ENCODE data around the gene EIF3J. TPM values are rescaled to one million over a fixed set of nuclear protein-coding genes. Genes with fewer than 3 reads are reported as not detected.

EIF3J gene
- total RNA-seq (2014; rRNA removed; shearing (Covaris generic)) (25.2 and 37.8 TPM in 2 replicates), polyA plus RNA-seq (2016; fragmentation: Nextera tagmentation; extraction: Ambion mirVana) (35.9 and 38.4 TPM in 2 replicates)

- Histone ChIP-seq H3K4me2 (ENCODE audit: unreplicated experiment) (peak within 1 kb of the TSS; percentile 99), H3K79me2 (ENCODE audit: insufficient read depth) (peaks cover 66% of the 10 kb centered on the region), H3F3A (ENCODE audit: insufficient read depth) (peaks cover 35% of the 10 kb centered on the region), H2AFZ (peak within 1 kb of the TSS; percentile 88), H3K9me3 (ENCODE audit: low read depth) (no peaks in the 10 kb centered on the region), H3K27me3 (replicated peaks; ENCODE audit: insufficient read depth) (no peaks in the 10 kb centered on the region), H3K4me1 (ENCODE audit: insufficient read depth) (peaks cover 36% of the 10 kb centered on the region), H3K4me3 (peak within 1 kb of the TSS; percentile 93), H3K9ac (peak within 1 kb of the TSS; percentile 95), H3K9me2 (ENCODE audit: insufficient read depth) (no peaks in the 10 kb centered on the region), H3K27ac (peak within 1 kb of the TSS; percentile 95), H3K36me3 (ENCODE audit: low read depth) (no peaks in the 10 kb centered on the region; the same call in none of the 2 replicates), H4K20me1 (ENCODE audit: insufficient read depth) (no peaks in the 10 kb centered on the region)
- peak; percentile 100 for DNase-seq
- WGBS, 2 experiments (ENCODE audit: low coverage in 1 of 2, low lambda C conversion rate in 2 of 2, missing lambda C conversion rate in 2 of 2) = 1% methylated on average over 77 to 84 of the region's 97 CpGs
- TF ChIP-seq EZH2phosphoT487 (IDR thresholded peaks at IDR 0.05; ENCODE audit: insufficient read depth, low read depth) = no peak
- no peak for TF ChIP-seq EZH2 (IDR thresholded peaks at IDR 0.05; ENCODE audit: insufficient read depth, poor library complexity, severe bottlenecking)
- in situ Hi-C loops (cut with MboI) = no loop called here
Observed at GRCh38 chr15:44536962-44537734, at the start of gene EIF3J. EIF3J (plus strand) TSS chr15:44537147; CDS start chr15:44537195, 48 bp downstream.

- peaks cover 17% of the 10 kb centered on the region; the same call in 1 of the 2 replicates for H3K36me3 ChIP-seq (ENCODE audit: low read depth)
- no peaks in the 10 kb centered on the region for H3K9me3 ChIP-seq (ENCODE audit: low read depth)
- no peaks in the 10 kb centered on the region for H3K9me2 ChIP-seq (ENCODE audit: insufficient read depth)
- no peak overlapping the region for H3K9ac ChIP-seq
- no peak overlapping the region for H2AFZ ChIP-seq
- H3K4me1 ChIP-seq (ENCODE audit: insufficient read depth) = peaks cover 20% of the 10 kb centered on the region
- DNase-seq = peak; percentile 86
- H4K20me1 ChIP-seq (ENCODE audit: insufficient read depth) = peaks cover 10% of the 10 kb centered on the region; the same call in 1 of the 2 replicates
- in situ Hi-C loops (cut with MboI) = loop anchor here (25.0 kb wide), 1 partner anchor 602 kb away; no protein-coding TSS in a partner anchor
- TF ChIP-seq EZH2 (IDR thresholded peaks at IDR 0.05; ENCODE audit: insufficient read depth, poor library complexity, severe bottlenecking) (no peak), EZH2phosphoT487 (IDR thresholded peaks at IDR 0.05; ENCODE audit: insufficient read depth, low read depth) (no peak)
- H3K4me2 ChIP-seq (ENCODE audit: unreplicated experiment) = no peak overlapping the region
- no peak overlapping the region for H3K4me3 ChIP-seq
- H3F3A ChIP-seq (ENCODE audit: insufficient read depth) = peaks cover 27% of the 10 kb centered on the region
- H3K27ac ChIP-seq = peak overlapping the region; percentile 11; the same call in 1 of the 2 replicates
- no peaks in the 10 kb centered on the region for H3K27me3 ChIP-seq (replicated peaks; ENCODE audit: insufficient read depth)
- H3K79me2 ChIP-seq (ENCODE audit: insufficient read depth) = peaks cover 34% of the 10 kb centered on the region; the same call in 1 of the 2 replicates
- 62 to 77% methylated on average over 1 of the region's 1 CpG for WGBS, 2 experiments (ENCODE audit: low coverage in 1 of 2, low lambda C conversion rate in 2 of 2, missing lambda C conversion rate in 2 of 2)
Observed at GRCh38 chr15:44489464-44489863, 47.5 kb upstream of the EIF3J start.

- Histone ChIP-seq H4K20me1 (ENCODE audit: insufficient read depth) (peaks cover 10% of the 10 kb centered on the region; the same call in 1 of the 2 replicates), H3K4me1 (ENCODE audit: insufficient read depth) (peaks cover 20% of the 10 kb centered on the region), H3K9me2 (ENCODE audit: insufficient read depth) (no peaks in the 10 kb centered on the region), H3K9ac (no peak overlapping the region), H3K79me2 (ENCODE audit: insufficient read depth) (peaks cover 41% of the 10 kb centered on the region; the same call in 1 of the 2 replicates), H3K4me2 (ENCODE audit: unreplicated experiment) (no peak overlapping the region), H3K9me3 (ENCODE audit: low read depth) (no peaks in the 10 kb centered on the region), H3K27ac (no peak overlapping the region), H3K27me3 (replicated peaks; ENCODE audit: insufficient read depth) (no peaks in the 10 kb centered on the region), H3K36me3 (ENCODE audit: low read depth) (peaks cover 17% of the 10 kb centered on the region; the same call in 1 of the 2 replicates), H3F3A (ENCODE audit: insufficient read depth) (peaks cover 27% of the 10 kb centered on the region), H2AFZ (no peak overlapping the region), H3K4me3 (no peak overlapping the region)
- no peak for TF ChIP-seq EZH2 (IDR thresholded peaks at IDR 0.05; ENCODE audit: insufficient read depth, poor library complexity, severe bottlenecking)
- TF ChIP-seq EZH2phosphoT487 (IDR thresholded peaks at IDR 0.05; ENCODE audit: insufficient read depth, low read depth) = no peak
- WGBS, 2 experiments (ENCODE audit: low coverage in 1 of 2, low lambda C conversion rate in 2 of 2, missing lambda C conversion rate in 2 of 2) = 49 to 56% methylated on average over 3 of the region's 3 CpGs
- DNase-seq = peak; percentile 27
- in situ Hi-C loops (cut with MboI) = loop anchor here (25.0 kb wide), 1 partner anchor 603 kb away; no protein-coding TSS in a partner anchor
Observed at GRCh38 chr15:44490622-44491021, 46.3 kb upstream of the EIF3J start.

GRCh38 chr15:44492040-44492439, 44.9 kb upstream of the EIF3J start:
- H3K4me3 ChIP-seq = no peak overlapping the region
- 93 to 95% methylated on average over 7 of the region's 7 CpGs for WGBS, 2 experiments (ENCODE audit: low coverage in 1 of 2, low lambda C conversion rate in 2 of 2, missing lambda C conversion rate in 2 of 2)

More at GRCh38 chr15:44492040-44492439, 44.9 kb upstream of the EIF3J start:
- TF ChIP-seq EZH2 (IDR thresholded peaks at IDR 0.05; ENCODE audit: insufficient read depth, poor library complexity, severe bottlenecking) (no peak), EZH2phosphoT487 (IDR thresholded peaks at IDR 0.05; ENCODE audit: insufficient read depth, low read depth) (no peak)
- Histone ChIP-seq H3K36me3 (ENCODE audit: low read depth) (peaks cover 29% of the 10 kb centered on the region), H3K9me3 (ENCODE audit: low read depth) (no peaks in the 10 kb centered on the region), H3K9ac (no peak overlapping the region), H3K4me1 (ENCODE audit: insufficient read depth) (peaks cover 20% of the 10 kb centered on the region), H3F3A (ENCODE audit: insufficient read depth) (peaks cover 27% of the 10 kb centered on the region), H2AFZ (no peak overlapping the region), H3K27ac (no peak overlapping the region), H3K9me2 (ENCODE audit: insufficient read depth) (no peaks in the 10 kb centered on the region), H3K27me3 (replicated peaks; ENCODE audit: insufficient read depth) (no peaks in the 10 kb centered on the region), H3K79me2 (ENCODE audit: insufficient read depth) (peaks cover 41% of the 10 kb centered on the region; the same call in 1 of the 2 replicates), H4K20me1 (ENCODE audit: insufficient read depth) (peaks cover 10% of the 10 kb centered on the region; the same call in 1 of the 2 replicates), H3K4me2 (ENCODE audit: unreplicated experiment) (no peak overlapping the region)
- in situ Hi-C loops (cut with MboI) = loop anchor here (25.0 kb wide), 1 partner anchor 605 kb away; no protein-coding TSS in a partner anchor
- no peak for DNase-seq

Measured in GM23248 (cell line).